HepG2 (cell line): ENCODE data around the gene TRAIP. TPM values are rescaled to one million over a fixed set of nuclear protein-coding genes. Genes with fewer than 3 reads are reported as not detected.

Source experiments
- ATM ChIP-seq: fragments of 450-650 bp; IDR thresholded peaks from 2 replicates; pipeline ENCODE4 v1.7.1; 2017; ENCODE audit warnings: mild to moderate bottlenecking, borderline replicate concordance
- CENPT ChIP-seq: sonication (generic); formaldehyde crosslinking; IDR thresholded peaks from 2 replicates; pipeline ENCODE4 v1.8.0; 2022; ENCODE audit warnings: low read depth, mild to moderate bottlenecking, moderate library complexity, missing genetic modification reagents
- CREM ChIP-seq, 2 experiments: sonication (generic) in 1 of 2; formaldehyde crosslinking in 1 of 2; IDR thresholded peaks; 2 replicates each; pipeline versions ENCODE4 v1.4.0 to v1.6.1; 2016 to 2020; ENCODE audit warnings: antibody characterized with exemption in 1 of 2, mild to moderate bottlenecking in 1 of 2, missing genetic modification reagents in 1 of 2
- KLF15 ChIP-seq: sonication (generic); formaldehyde crosslinking; IDR thresholded peaks from 2 replicates; pipeline ENCODE4 v1.8.1; 2023; ENCODE audit warnings: borderline replicate concordance, mild to moderate bottlenecking, inconsistent platforms, missing genetic modification reagents, mixed read lengths
- NFKB2 ChIP-seq: sonication (generic); formaldehyde crosslinking; IDR thresholded peaks from 2 replicates; pipeline ENCODE4 v1.4.0; 2020; ENCODE audit warnings: missing genetic modification reagents, borderline replicate concordance
- NPAS2 ChIP-seq: sonication (generic); formaldehyde crosslinking; IDR thresholded peaks from 2 replicates; pipeline ENCODE4 v1.8.0; 2022; ENCODE audit warnings: mild to moderate bottlenecking, missing genetic modification reagents, borderline replicate concordance
- POGZ ChIP-seq: sonication (generic); formaldehyde crosslinking; IDR thresholded peaks from 2 replicates; pipeline ENCODE4 v1.4.0; 2020; ENCODE audit warnings: mild to moderate bottlenecking, missing genetic modification reagents
- RAD51 ChIP-seq: fragments of 450-650 bp; IDR thresholded peaks from 2 replicates; pipeline ENCODE4 v1.6.1; 2016; ENCODE audit warnings: borderline replicate concordance
- RARA ChIP-seq: IDR thresholded peaks from 2 replicates; pipeline ENCODE4 v1.6.1; 2016; ENCODE audit warnings: missing genetic modification reagents, missing compliant biosample characterization
- RFX3 ChIP-seq: IDR thresholded peaks from 2 replicates; pipeline ENCODE4 v1.6.1; 2016; ENCODE audit warnings: missing biosample characterization, missing genetic modification reagents
- SATB2 ChIP-seq: sonication (generic); formaldehyde crosslinking; IDR thresholded peaks from 2 replicates; pipeline ENCODE4 v1.5.0; 2020; ENCODE audit warnings: missing genetic modification reagents
- SETDB1 ChIP-seq: sonication (generic); formaldehyde crosslinking; IDR thresholded peaks from 2 replicates; pipeline ENCODE4 v1.5.1; 2020; ENCODE audit warnings: missing genetic modification reagents, mild to moderate bottlenecking, borderline replicate concordance
- SP140L ChIP-seq: sonication (generic); formaldehyde crosslinking; IDR thresholded peaks from 2 replicates; pipeline ENCODE4 v1.4.0; 2020; ENCODE audit warnings: missing genetic modification reagents, borderline replicate concordance
- ZBTB21 ChIP-seq: sonication (generic); formaldehyde crosslinking; IDR thresholded peaks from 2 replicates; pipeline ENCODE4 v1.4.0; 2020; ENCODE audit warnings: missing genetic modification reagents
- ZNF260 ChIP-seq: sonication (generic); formaldehyde crosslinking; IDR thresholded peaks from 2 replicates; pipeline ENCODE4 v1.4.0; 2020; ENCODE audit warnings: missing genetic modification reagents, low read depth, mild to moderate bottlenecking, borderline replicate concordance
- ZNF383 ChIP-seq: sonication (generic); formaldehyde crosslinking; IDR thresholded peaks from 2 replicates; pipeline ENCODE4 v1.4.0; 2020; ENCODE audit warnings: missing genetic modification reagents, mild to moderate bottlenecking, borderline replicate concordance
- ZNF549 ChIP-seq: sonication (generic); formaldehyde crosslinking; IDR thresholded peaks from 2 replicates; pipeline ENCODE4 v1.5.0; 2020; ENCODE audit warnings: missing genetic modification reagents
- ZNF776 ChIP-seq: sonication (generic); formaldehyde crosslinking; IDR thresholded peaks from 2 replicates; pipeline ENCODE4 v1.4.0; 2020; ENCODE audit warnings: mild to moderate bottlenecking, missing genetic modification reagents
- ZNF780A ChIP-seq: sonication (generic); formaldehyde crosslinking; IDR thresholded peaks from 2 replicates; pipeline ENCODE4 v1.8.0; 2022; ENCODE audit warnings: mild to moderate bottlenecking, missing genetic modification reagents, moderate library complexity
- ZNF781 ChIP-seq: sonication (generic); formaldehyde crosslinking; IDR thresholded peaks from 2 replicates; pipeline ENCODE4 v1.5.1; 2020; ENCODE audit warnings: borderline replicate concordance, mild to moderate bottlenecking, missing genetic modification reagents; ENCODE audit errors: not compliant biosample characterization
- polyA plus RNA-seq, 8 experiments: library from polyadenylated mRNA; depleted of rRNA in 3 of 8; stranded (reverse) in 7 of 8; unstranded in 1 of 8; fragments of >200 nt; fragmentation: Illumina TruSeq in 4 of 8; extraction: Trizol in 4 of 8; gene quantifications; 2 replicates each; pipeline versions ENCODE4 v1.2.1 to v1.2.3, GENCODE V29; 2011 to 2016; ENCODE audit warnings: low read depth in 4 of 8, missing spikeins in 1 of 8, mixed read lengths in 1 of 8; ENCODE audit not compliant: insufficient read depth in 1 of 8
- total RNA-seq, 5 experiments: library from RNA; depleted of rRNA; stranded (reverse); fragments of >200 nt; fragmentation: Illumina TruSeq; extraction: Trizol; gene quantifications; 2 replicates each; pipeline ENCODE4 v1.2.3, GENCODE V29; 2016; ENCODE audit warnings: low read depth in 1 of 5
- TF ChIP-seq, protein P1 (sequence below): sonication (generic); formaldehyde crosslinking; IDR thresholded peaks from 2 replicates; pipeline ENCODE4 v1.4.0; 2020; ENCODE audit warnings: mild to moderate bottlenecking, missing genetic modification reagents
- TF ChIP-seq, protein P2 (sequence below): sonication (generic); formaldehyde crosslinking; IDR thresholded peaks from 2 replicates; pipeline ENCODE4 v1.8.0; 2022; ENCODE audit warnings: mild to moderate bottlenecking, missing genetic modification reagents, moderate library complexity
- TF ChIP-seq, protein P3 (sequence below): sonication (generic); formaldehyde crosslinking; IDR thresholded peaks from 2 replicates; pipeline ENCODE4 v1.8.0; 2022; ENCODE audit warnings: mild to moderate bottlenecking, missing genetic modification reagents
- TF ChIP-seq, protein P4 (sequence below): sonication (generic); formaldehyde crosslinking; IDR thresholded peaks from 2 replicates; pipeline ENCODE4 v1.5.0; 2020; ENCODE audit warnings: missing genetic modification reagents

Gene TRAIP
- total and polyA plus RNA-seq, 2 of the 13 experiments (the other 11 are each of a cell fraction or from before 2014, with no cell fraction given), result 13.9 to 23.9 TPM

DNA sequence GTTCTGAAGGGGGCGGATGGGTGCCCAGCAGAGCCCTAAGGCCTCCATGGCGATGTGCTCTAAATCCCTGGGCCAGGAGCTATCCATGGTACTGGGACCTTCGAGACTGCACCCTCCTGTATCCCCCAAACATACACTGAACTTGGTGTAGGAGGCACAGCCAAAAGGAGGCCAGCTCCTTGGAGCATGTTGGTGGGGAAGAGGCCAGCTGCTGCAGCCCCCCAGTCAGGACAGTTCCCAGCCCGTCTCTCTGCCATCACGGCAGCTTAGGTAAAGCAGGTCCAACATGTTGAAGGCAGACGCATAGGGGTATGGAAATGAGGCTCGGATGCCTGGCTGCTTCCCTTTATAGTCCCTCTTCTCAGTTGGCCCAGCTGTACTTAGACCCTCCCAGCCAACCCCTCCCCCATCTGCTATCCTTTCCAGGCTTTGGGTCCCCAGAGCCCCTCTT is 11.5 kb upstream of the TRAIP start (continued):
- TF ChIP-seq, protein P1, sequence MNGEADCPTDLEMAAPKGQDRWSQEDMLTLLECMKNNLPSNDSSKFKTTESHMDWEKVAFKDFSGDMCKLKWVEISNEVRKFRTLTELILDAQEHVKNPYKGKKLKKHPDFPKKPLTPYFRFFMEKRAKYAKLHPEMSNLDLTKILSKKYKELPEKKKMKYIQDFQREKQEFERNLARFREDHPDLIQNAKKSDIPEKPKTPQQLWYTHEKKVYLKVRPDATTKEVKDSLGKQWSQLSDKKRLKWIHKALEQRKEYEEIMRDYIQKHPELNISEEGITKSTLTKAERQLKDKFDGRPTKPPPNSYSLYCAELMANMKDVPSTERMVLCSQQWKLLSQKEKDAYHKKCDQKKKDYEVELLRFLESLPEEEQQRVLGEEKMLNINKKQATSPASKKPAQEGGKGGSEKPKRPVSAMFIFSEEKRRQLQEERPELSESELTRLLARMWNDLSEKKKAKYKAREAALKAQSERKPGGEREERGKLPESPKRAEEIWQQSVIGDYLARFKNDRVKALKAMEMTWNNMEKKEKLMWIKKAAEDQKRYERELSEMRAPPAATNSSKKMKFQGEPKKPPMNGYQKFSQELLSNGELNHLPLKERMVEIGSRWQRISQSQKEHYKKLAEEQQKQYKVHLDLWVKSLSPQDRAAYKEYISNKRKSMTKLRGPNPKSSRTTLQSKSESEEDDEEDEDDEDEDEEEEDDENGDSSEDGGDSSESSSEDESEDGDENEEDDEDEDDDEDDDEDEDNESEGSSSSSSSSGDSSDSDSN (CRISPR knock-in tag), result no peak
- TF ChIP-seq, protein P2, sequence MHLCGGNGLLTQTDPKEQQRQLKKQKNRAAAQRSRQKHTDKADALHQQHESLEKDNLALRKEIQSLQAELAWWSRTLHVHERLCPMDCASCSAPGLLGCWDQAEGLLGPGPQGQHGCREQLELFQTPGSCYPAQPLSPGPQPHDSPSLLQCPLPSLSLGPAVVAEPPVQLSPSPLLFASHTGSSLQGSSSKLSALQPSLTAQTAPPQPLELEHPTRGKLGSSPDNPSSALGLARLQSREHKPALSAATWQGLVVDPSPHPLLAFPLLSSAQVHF (CRISPR knock-in tag), result no peak
- TF ChIP-seq SETDB1 (CRISPR knock-in tag) (no peak), CENPT (CRISPR knock-in tag) (no peak), SATB2 (CRISPR knock-in tag) (no peak), ZNF780A (CRISPR knock-in tag) (no peak), CREM (IDR thresholded peaks at IDR 0.05) (no peak), CREM (CRISPR knock-in tag; IDR thresholded peaks at IDR 0.05) (no peak), POGZ (CRISPR knock-in tag) (no peak), RFX3 (CRISPR knock-in tag) (no peak), ZNF549 (CRISPR knock-in tag) (no peak), ZNF383 (CRISPR knock-in tag) (no peak), RAD51 (no peak), SP140L (CRISPR knock-in tag) (no peak), ATM (no peak), ZBTB21 (CRISPR knock-in tag) (no peak; the same call in 1 of the 2 replicates), KLF15 (no peak), ZNF781 (CRISPR knock-in tag) (no peak), RARA (CRISPR knock-in tag) (0 out of 2 replicates have a peak, but pooled peaks have one; percentile 23), ZNF260 (CRISPR knock-in tag) (no peak), NPAS2 (CRISPR knock-in tag) (no peak), ZNF776 (CRISPR knock-in tag) (no peak), NFKB2 (CRISPR knock-in tag) (no peak)
- TF ChIP-seq, protein P3, sequence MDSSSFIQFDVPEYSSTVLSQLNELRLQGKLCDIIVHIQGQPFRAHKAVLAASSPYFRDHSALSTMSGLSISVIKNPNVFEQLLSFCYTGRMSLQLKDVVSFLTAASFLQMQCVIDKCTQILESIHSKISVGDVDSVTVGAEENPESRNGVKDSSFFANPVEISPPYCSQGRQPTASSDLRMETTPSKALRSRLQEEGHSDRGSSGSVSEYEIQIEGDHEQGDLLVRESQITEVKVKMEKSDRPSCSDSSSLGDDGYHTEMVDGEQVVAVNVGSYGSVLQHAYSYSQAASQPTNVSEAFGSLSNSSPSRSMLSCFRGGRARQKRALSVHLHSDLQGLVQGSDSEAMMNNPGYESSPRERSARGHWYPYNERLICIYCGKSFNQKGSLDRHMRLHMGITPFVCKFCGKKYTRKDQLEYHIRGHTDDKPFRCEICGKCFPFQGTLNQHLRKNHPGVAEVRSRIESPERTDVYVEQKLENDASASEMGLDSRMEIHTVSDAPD (CRISPR knock-in tag), result no peak
- TF ChIP-seq, protein P4, sequence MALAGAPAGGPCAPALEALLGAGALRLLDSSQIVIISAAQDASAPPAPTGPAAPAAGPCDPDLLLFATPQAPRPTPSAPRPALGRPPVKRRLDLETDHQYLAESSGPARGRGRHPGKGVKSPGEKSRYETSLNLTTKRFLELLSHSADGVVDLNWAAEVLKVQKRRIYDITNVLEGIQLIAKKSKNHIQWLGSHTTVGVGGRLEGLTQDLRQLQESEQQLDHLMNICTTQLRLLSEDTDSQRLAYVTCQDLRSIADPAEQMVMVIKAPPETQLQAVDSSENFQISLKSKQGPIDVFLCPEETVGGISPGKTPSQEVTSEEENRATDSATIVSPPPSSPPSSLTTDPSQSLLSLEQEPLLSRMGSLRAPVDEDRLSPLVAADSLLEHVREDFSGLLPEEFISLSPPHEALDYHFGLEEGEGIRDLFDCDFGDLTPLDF (CRISPR knock-in tag), result no peak
